NCI-H128 (cell line): ENCODE results near the gene OSBPL6.
A peak's percentile ranks its signal among the peaks of the same experiment; 100 is the strongest.

ENCODE experiments used
- DNase-seq: peaks from one replicate; lab custom pipeline; 2025; ENCODE audit not compliant: unreplicated experiment; lab: John Stamatoyannopoulos, UW

Gene OSBPL6

GRCh38 chr2:178426388-178426787 is 232.1 kb downstream of the OSBPL6 start:
- DNase-seq, result no peak

- DNase-seq, result no peak
Observed at GRCh38 chr2:178427458-178427857, 233.1 kb downstream of the OSBPL6 start.

GRCh38 chr2:178428396-178428806 is 234.1 kb downstream of the OSBPL6 start:
- no peak for DNase-seq

- DNase-seq, result no peak
Observed at GRCh38 chr2:178429336-178429735, 235.0 kb downstream of the OSBPL6 start.

- no peak for DNase-seq
Observed at GRCh38 chr2:178436662-178437061, 242.3 kb downstream of the OSBPL6 start.

GRCh38 chr2:178441426-178441825 is 247.1 kb downstream of the OSBPL6 start:
- no peak for DNase-seq

- no peak for DNase-seq
Observed at GRCh38 chr2:178448968-178449661, 254.8 kb downstream of the OSBPL6 start.

- DNase-seq, result no peak
Observed at GRCh38 chr2:178449700-178450523, 255.6 kb downstream of the OSBPL6 start.

GRCh38 chr2:178450524-178450773 is 256.1 kb downstream of the OSBPL6 start:
- no peak for DNase-seq

- DNase-seq, result peak; percentile 76
Observed at GRCh38 chr2:178450774-178451525, 256.6 kb downstream of the OSBPL6 start, which contains the start of the genes PJVK and PRKRA. Gene PJVK (plus strand): TSS chr2:178451378. CDS start chr2:178453410, 2,032 bp downstream. Gene PRKRA (minus strand): TSS chr2:178451175. CDS start chr2:178451030, 145 bp downstream.

GRCh38 chr2:178452334-178452733 is 258.0 kb downstream of the OSBPL6 start:
- no peak for DNase-seq
